GM12878 (cell line): ENCODE data around the gene PHLDA2. TPM values are rescaled to one million over a fixed set of nuclear protein-coding genes. Genes with fewer than 3 reads are reported as not detected.

Experiments used
- ATAC-seq: fragments of 200-7000 bp; cut with Tn5 transposase; 3 replicates; pipeline ENCODE4 v1.9.1; 2020; ENCODE audit warnings: mild to moderate bottlenecking, moderate library complexity
- BruUV-seq: library from RNA; stranded (reverse); fragments of 400-500 nt; replicated peaks from 2 replicates; lab custom pipeline; 2021; lab: Mats Ljungman, UMichigan
- CTCF ChIA-PET: fragments of 300-600 bp; sonication (Branson Sonifier 250); formaldehyde crosslinking; extraction: SDS; loops from one replicate; lab custom pipeline; 2021; ENCODE audit warnings: inconsistent platforms; lab: Yijun Ruan, JAX
- POLR2A ChIA-PET: fragments of 350-600 bp; formaldehyde crosslinking; extraction: SDS; loops from one replicate; lab custom pipeline; 2021; ENCODE audit warnings: inconsistent platforms; lab: Charles Lee
- RAD21 ChIA-PET: fragments of 300-600 bp; sonication (Branson Sonifier 250); formaldehyde crosslinking; loops from one replicate; lab custom pipeline; 2023; ENCODE audit warnings: antibody characterized with exemption; ENCODE audit not compliant: unreplicated experiment; lab: Charles Lee
- SMC1A ChIA-PET: fragments of 300-600 bp; sonication (Branson Sonifier 250); formaldehyde crosslinking; loops from one replicate; lab custom pipeline; 2023; ENCODE audit not compliant: unreplicated experiment, uncharacterized antibody; lab: Charles Lee
- DNase-seq: peaks from one replicate; pipeline ENCODE4 v3.0.0-alpha.2; 2011; ENCODE audit warnings: low read depth, low spot score
- FAIRE-seq: peaks from 3 replicates; lab custom pipeline; 2011; peaks lifted over from hg19 to GRCh38; lab: Jason Lieb, UNC
- H2AFZ ChIP-seq: 2 replicates; pipeline ENCODE4 v1.6.0; 2011; ENCODE audit warnings: low read depth, low read length, control low read depth; ENCODE audit not compliant: control insufficient read depth
- H3K27ac ChIP-seq: 2 replicates; pipeline ENCODE4 v1.5.1; 2011; ENCODE audit warnings: control low read depth; ENCODE audit not compliant: control insufficient read depth, insufficient read depth
- H3K27me3 ChIP-seq, 2 experiments: replicated peaks in 1 of 2; 2 replicates each; pipeline versions ENCODE4 v1.6.0 to v1.6.1; 2011; ENCODE audit warnings: low read length in 1 of 2; ENCODE audit not compliant: control insufficient read depth in 2 of 2, insufficient read depth in 2 of 2
- H3K36me3 ChIP-seq, 2 experiments: 2 replicates each; pipeline ENCODE4 v1.5.1; 2011; ENCODE audit warnings: low read length in 1 of 2; ENCODE audit not compliant: control insufficient read depth in 2 of 2, insufficient read depth in 2 of 2
- H3K4me1 ChIP-seq: 2 replicates; pipeline ENCODE4 v1.6.1; 2011; ENCODE audit warnings: mild to moderate bottlenecking, low read length, moderate library complexity, mixed read lengths; ENCODE audit not compliant: control insufficient read depth, insufficient read depth
- H3K4me2 ChIP-seq: 2 replicates; pipeline ENCODE4 v1.6.0; 2011; ENCODE audit warnings: control low read depth; ENCODE audit not compliant: control insufficient read depth, insufficient read depth
- H3K4me3 ChIP-seq: fragments of 200-600 bp; sonication (generic); 2 replicates; pipeline ENCODE4 v1.5.1; 2016
- H3K79me2 ChIP-seq: 2 replicates; pipeline ENCODE4 v1.6.0; 2011; ENCODE audit warnings: low read length; ENCODE audit not compliant: control insufficient read depth, insufficient read depth
- H3K9ac ChIP-seq: 2 replicates; pipeline ENCODE4 v1.8.0; 2011; ENCODE audit warnings: low read length, control low read depth, mixed read lengths; ENCODE audit not compliant: control insufficient read depth, insufficient read depth
- H3K9me3 ChIP-seq: replicated peaks from 3 replicates; pipeline ENCODE4 v1.5.1; 2011; ENCODE audit warnings: mild to moderate bottlenecking, low read length; ENCODE audit not compliant: control insufficient read depth, insufficient read depth
- H4K20me1 ChIP-seq: 2 replicates; pipeline ENCODE4 v1.6.0; 2011; ENCODE audit not compliant: control insufficient read depth, insufficient read depth
- ASH2L ChIP-seq: fragments of 300-600, 200-600 bp; sonication (generic); IDR thresholded peaks from 2 replicates; pipeline ENCODE4 v1.6.1; 2017; ENCODE audit warnings: low read depth, mild to moderate bottlenecking, borderline replicate concordance
- HCFC1 ChIP-seq: fragments of 150-350 bp; IDR thresholded peaks from 2 replicates; pipeline ENCODE4 v1.6.1; 2014; ENCODE audit warnings: low read length
- NFYB ChIP-seq: IDR thresholded peaks from 2 replicates; pipeline ENCODE4 v1.6.1; 2011; ENCODE audit warnings: low read depth, mild to moderate bottlenecking, low read length, improper control_type of control experiment, moderate library complexity; ENCODE audit not compliant: insufficient read depth
- RAD51 ChIP-seq: fragments of 450-650 bp; IDR thresholded peaks from 2 replicates; pipeline ENCODE4 v1.6.1; 2016; ENCODE audit warnings: moderate library complexity, mild to moderate bottlenecking, inconsistent platforms
- WGBS: methylation state at CpG from one replicate; pipeline ENCODE4 v1.1.6; 2016; ENCODE audit warnings: low lambda C conversion rate; ENCODE audit not compliant: insufficient replicate concordance, insufficient coverage; ENCODE audit errors: missing lambda C conversion rate; 5-methylcytosine and 5-hydroxymethylcytosine counted together
- in situ Hi-C: fragments of 300-500 bp; cut with MboI; formaldehyde crosslinking; loops from 9 replicates; pipeline ENCODE4 v1.14.3; 2018; ENCODE audit warnings: mixed read lengths
- intact Hi-C: fragments of 100-400 bp; cut with micrococcal nuclease; formaldehyde crosslinking; loops from one replicate; pipeline ENCODE4 v1.14.2; 2022; ENCODE audit not compliant: unreplicated experiment
- polyA plus RNA-seq, 11 experiments: library from polyadenylated mRNA; depleted of rRNA in 4 of 11; unstranded in 6 of 11; stranded (reverse) in 5 of 11; fragments of >200 nt; fragmentation: Nextera tagmentation in 4 of 11; fragmentation: Illumina TruSeq in 1 of 11; extraction: Ambion mirVana in 4 of 11; extraction: Trizol in 1 of 11; gene quantifications; 1 replicate in 1 of 11; 2 replicates in 10 of 11; pipeline versions ENCODE4 v1.2.1 to v1.2.3, GENCODE V29; 2011 to 2016; ENCODE audit warnings: inconsistent platforms in 2 of 11, missing spikeins in 2 of 11, low read depth in 1 of 11
- total RNA-seq, 4 experiments: library from RNA; depleted of rRNA in 3 of 4; stranded (reverse); fragments of >200 nt in 3 of 4; fragmentation: Illumina TruSeq in 1 of 4; extraction: Trizol in 1 of 4; gene quantifications; 2 replicates each; pipeline versions ENCODE4 v1.2.1 to v1.2.3, GENCODE V29; 2013 to 2021
- TF ChIP-seq, protein P1 (sequence below): fragments of 450-650 bp; IDR thresholded peaks from 2 replicates; pipeline ENCODE4 v1.6.1; 2018; ENCODE audit warnings: mild to moderate bottlenecking, low read depth, moderate library complexity; ENCODE audit not compliant: partially characterized antibody

The PHLDA2 gene
- total and polyA plus RNA-seq, 10 of the 15 experiments (the other 5 are each of a cell fraction or from before 2014, with no cell fraction given), result 0.15 to 0.49 (median 0.16) TPM; not detected in 7

- no peak for TF ChIP-seq HCFC1
- no peak for TF ChIP-seq ASH2L
- TF ChIP-seq RAD51, result no peak
These were observed 11.3 kb downstream of the PHLDA2 start (continued) for GRCh38 chr11:2917842-2918490.

- no peaks in the 10 kb centered on the region for H3K79me2 ChIP-seq
- ChIA-PET SMC1A (no interaction called here), RAD21 (no interaction called here)
- in situ Hi-C loops, result no loop called here
- H2AFZ ChIP-seq, result no peak overlapping the region
- intact Hi-C loops, result no loop called here
- no peak for TF ChIP-seq NFYB
- TF ChIP-seq, protein P1, sequence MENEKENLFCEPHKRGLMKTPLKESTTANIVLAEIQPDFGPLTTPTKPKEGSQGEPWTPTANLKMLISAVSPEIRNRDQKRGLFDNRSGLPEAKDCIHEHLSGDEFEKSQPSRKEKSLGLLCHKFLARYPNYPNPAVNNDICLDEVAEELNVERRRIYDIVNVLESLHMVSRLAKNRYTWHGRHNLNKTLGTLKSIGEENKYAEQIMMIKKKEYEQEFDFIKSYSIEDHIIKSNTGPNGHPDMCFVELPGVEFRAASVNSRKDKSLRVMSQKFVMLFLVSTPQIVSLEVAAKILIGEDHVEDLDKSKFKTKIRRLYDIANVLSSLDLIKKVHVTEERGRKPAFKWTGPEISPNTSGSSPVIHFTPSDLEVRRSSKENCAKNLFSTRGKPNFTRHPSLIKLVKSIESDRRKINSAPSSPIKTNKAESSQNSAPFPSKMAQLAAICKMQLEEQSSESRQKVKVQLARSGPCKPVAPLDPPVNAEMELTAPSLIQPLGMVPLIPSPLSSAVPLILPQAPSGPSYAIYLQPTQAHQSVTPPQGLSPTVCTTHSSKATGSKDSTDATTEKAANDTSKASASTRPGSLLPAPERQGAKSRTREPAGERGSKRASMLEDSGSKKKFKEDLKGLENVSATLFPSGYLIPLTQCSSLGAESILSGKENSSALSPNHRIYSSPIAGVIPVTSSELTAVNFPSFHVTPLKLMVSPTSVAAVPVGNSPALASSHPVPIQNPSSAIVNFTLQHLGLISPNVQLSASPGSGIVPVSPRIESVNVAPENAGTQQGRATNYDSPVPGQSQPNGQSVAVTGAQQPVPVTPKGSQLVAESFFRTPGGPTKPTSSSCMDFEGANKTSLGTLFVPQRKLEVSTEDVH, result no peak
- TF ChIP-seq, all 136 proteins: peak for 0
- ATAC-seq (no peak), DNase-seq (no peak), FAIRE-seq (no peak)
- WGBS, result 41% methylated on average over 16 of the region's 16 CpGs
- H3K4me3 ChIP-seq, result no peak overlapping the region
- ChIA-PET CTCF (interaction anchor here (1.0 to 1.8 kb wide), 2 partner anchors 12 to 386 kb away, joined by 3 to 6 read pairs; partner anchors contain the start of gene PHLDA2), POLR2A (no interaction called here)
- H3K27ac ChIP-seq, result no peak overlapping the region
- H3K4me2 ChIP-seq, result no peak overlapping the region
- H4K20me1 ChIP-seq, result no peaks in the 10 kb centered on the region
- H3K9ac ChIP-seq, result no peak overlapping the region
- BruUV-seq, result no TSS peak
- no peaks in the 10 kb centered on the region for H3K36me3 ChIP-seq
- H3K4me1 ChIP-seq, result no peaks in the 10 kb centered on the region
- H3K27me3 ChIP-seq, result no peaks in the 10 kb centered on the region
- no peaks in the 10 kb centered on the region for H3K9me3 ChIP-seq
These were observed 12.2 kb downstream of the PHLDA2 start for GRCh38 chr11:2916892-2917645.
